HEK293 (cell line): ENCODE data around the gene KCNB1.

Experiments used
- CTCF ChIA-PET: fragments of 350-600 bp; formaldehyde crosslinking; extraction: SDS; loops from one replicate; lab custom pipeline; 2021; ENCODE audit warnings: antibody characterized with exemption; lab: Yijun Ruan, JAX
- POLR2A ChIA-PET: fragments of 300-600 bp; formaldehyde crosslinking; extraction: SDS; loops from one replicate; lab custom pipeline; 2020; ENCODE audit warnings: antibody characterized with exemption, inconsistent platforms; lab: Yijun Ruan, JAX
- H3K27ac ChIP-seq: fragments of 200-500 bp; sonication (Bioruptor generic); 2 replicates; pipeline ENCODE4 v1.5.1; 2014; ENCODE audit warnings: low read depth, low read length, control low read depth, inconsistent platforms; ENCODE audit errors: extremely low read depth
- H3K36me3 ChIP-seq, 2 experiments: fragments of 200-500 bp in 1 of 2; sonication (Bioruptor generic) in 1 of 2; 1 replicate in 1 of 2; 2 replicates in 1 of 2; pipeline ENCODE4 v1.5.1; 2014 to 2017; ENCODE audit warnings: inconsistent platforms in 2 of 2, low read length in 2 of 2; ENCODE audit not compliant: control insufficient read depth in 2 of 2, insufficient read depth in 1 of 2
- H3K4me1 ChIP-seq: fragments of 200-500 bp; sonication (Bioruptor generic); 2 replicates; pipeline ENCODE4 v1.5.1; 2014; ENCODE audit warnings: mild to moderate bottlenecking, low read length, inconsistent platforms; ENCODE audit not compliant: control insufficient read depth, insufficient read depth
- H3K4me3 ChIP-seq: 2 replicates; pipeline ENCODE4 v1.5.1; 2011; ENCODE audit warnings: low read depth, mild to moderate bottlenecking, control low read depth, low read length, moderate library complexity
- H3K9me3 ChIP-seq: fragments of 200-500 bp; sonication (Bioruptor generic); 2 replicates; pipeline ENCODE4 v1.5.1; 2014; ENCODE audit warnings: low read depth, low read length, inconsistent platforms; ENCODE audit not compliant: control insufficient read depth, insufficient read depth
- GLIS1 ChIP-seq: fragments of 450-650 bp; formaldehyde crosslinking; IDR thresholded peaks from 2 replicates; pipeline ENCODE4 v1.5.1; 2016; ENCODE audit warnings: missing biosample characterization, missing genetic modification characterization
- KLF10 ChIP-seq: fragments of 450-650 bp; IDR thresholded peaks from 2 replicates; pipeline ENCODE4 v1.5.1; 2018; ENCODE audit warnings: missing biosample characterization, mild to moderate bottlenecking, missing genetic modification characterization
- REPIN1 ChIP-seq: fragments of 450-650 bp; formaldehyde crosslinking; IDR thresholded peaks from 2 replicates; pipeline ENCODE4 v1.5.1; 2017; ENCODE audit warnings: missing biosample characterization, missing genetic modification characterization, low read depth
- SP3 ChIP-seq: fragments of 450-650 bp; formaldehyde crosslinking; IDR thresholded peaks from 2 replicates; pipeline ENCODE4 v1.5.1; 2016; ENCODE audit warnings: missing biosample characterization, missing genetic modification characterization
- ZBTB17 ChIP-seq: fragments of 450-650 bp; formaldehyde crosslinking; IDR thresholded peaks from 2 replicates; pipeline ENCODE4 v1.5.1; 2016; ENCODE audit warnings: missing biosample characterization, missing genetic modification characterization
- ZIC2 ChIP-seq: fragments of 450-650 bp; formaldehyde crosslinking; IDR thresholded peaks from 2 replicates; pipeline ENCODE4 v1.5.1; 2016; ENCODE audit warnings: missing biosample characterization, missing genetic modification characterization
- ZNF274 ChIP-seq, 2 experiments: fragments of 200-500 bp in 1 of 2; fragments of 450-650 bp in 1 of 2; sonication (Bioruptor generic) in 1 of 2; formaldehyde crosslinking in 1 of 2; IDR thresholded peaks; 2 replicates each; pipeline versions ENCODE4 v1.5.1 to v1.6.1; 2014 to 2016; ENCODE audit warnings: borderline replicate concordance in 1 of 2, inconsistent platforms in 1 of 2, low read length in 1 of 2, missing biosample characterization in 1 of 2, missing genetic modification characterization in 1 of 2
- ZNF341 ChIP-seq: fragments of 450-650 bp; formaldehyde crosslinking; IDR thresholded peaks from 2 replicates; pipeline ENCODE4; 2016; ENCODE audit warnings: low read depth, missing biosample characterization, missing genetic modification characterization
- ZNF366 ChIP-seq: fragments of 450-650 bp; formaldehyde crosslinking; conservative IDR thresholded peaks from 2 replicates; pipeline ENCODE4 v1.5.1; 2016; ENCODE audit warnings: missing biosample characterization, missing genetic modification characterization
- ZNF433 ChIP-seq: fragments of 450-650 bp; formaldehyde crosslinking; IDR thresholded peaks from 2 replicates; pipeline ENCODE4 v1.5.1; 2016; ENCODE audit warnings: missing biosample characterization, missing genetic modification characterization, low read depth
- ZNF548 ChIP-seq: fragments of 450-650 bp; formaldehyde crosslinking; IDR thresholded peaks from 2 replicates; pipeline ENCODE4 v1.5.1; 2016; ENCODE audit warnings: missing biosample characterization, missing genetic modification characterization
- ZNF837 ChIP-seq: fragments of 450-650 bp; formaldehyde crosslinking; IDR thresholded peaks from 2 replicates; pipeline ENCODE4 v1.5.1; 2016; ENCODE audit warnings: missing biosample characterization, missing genetic modification characterization
- ZSCAN16 ChIP-seq: fragments of 450-650 bp; formaldehyde crosslinking; IDR thresholded peaks from 2 replicates; pipeline ENCODE4 v1.5.1; 2016; ENCODE audit warnings: missing biosample characterization, missing genetic modification characterization
- TF ChIP-seq, protein P1 (sequence below): fragments of 450-650 bp; formaldehyde crosslinking; IDR thresholded peaks from 2 replicates; pipeline ENCODE4 v1.5.1; 2016; ENCODE audit warnings: missing biosample characterization, missing genetic modification characterization, low read depth
- TF ChIP-seq, protein P2 (sequence below): fragments of 450-650 bp; formaldehyde crosslinking; IDR thresholded peaks from 2 replicates; pipeline ENCODE4 v1.5.0; 2017; ENCODE audit warnings: missing biosample characterization, missing genetic modification characterization, borderline replicate concordance
- TF ChIP-seq, protein P3 (sequence below): fragments of 450-650 bp; formaldehyde crosslinking; IDR thresholded peaks from 2 replicates; pipeline ENCODE4 v1.5.1; 2016; ENCODE audit warnings: missing biosample characterization, missing genetic modification characterization
- TF ChIP-seq, protein P4 (sequence below): fragments of 450-650 bp; formaldehyde crosslinking; IDR thresholded peaks from 2 replicates; pipeline ENCODE4 v1.5.1; 2016; ENCODE audit warnings: missing biosample characterization, missing genetic modification characterization

The KCNB1 gene

DNA sequence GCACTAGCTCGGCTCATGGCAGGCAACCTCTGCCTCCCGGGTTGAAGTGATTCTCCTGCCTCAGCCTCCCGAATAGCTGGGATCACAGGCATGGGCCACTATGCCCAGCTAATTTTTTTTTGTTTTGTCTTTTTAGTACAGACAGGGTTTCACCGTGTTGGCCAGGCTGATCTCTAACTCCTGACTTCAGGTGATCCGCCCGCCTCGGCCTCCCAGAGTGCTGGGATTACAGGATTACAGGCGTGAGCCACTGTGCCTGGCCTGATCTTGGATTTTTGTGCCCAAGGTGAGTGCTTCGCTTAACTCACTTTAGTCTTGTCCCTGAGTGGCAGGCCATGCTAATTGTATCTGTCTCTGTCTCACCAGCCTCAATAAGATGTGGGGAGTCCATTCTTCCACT lies 78.6 kb downstream of the KCNB1 start (continued):
- TF ChIP-seq, protein P1, sequence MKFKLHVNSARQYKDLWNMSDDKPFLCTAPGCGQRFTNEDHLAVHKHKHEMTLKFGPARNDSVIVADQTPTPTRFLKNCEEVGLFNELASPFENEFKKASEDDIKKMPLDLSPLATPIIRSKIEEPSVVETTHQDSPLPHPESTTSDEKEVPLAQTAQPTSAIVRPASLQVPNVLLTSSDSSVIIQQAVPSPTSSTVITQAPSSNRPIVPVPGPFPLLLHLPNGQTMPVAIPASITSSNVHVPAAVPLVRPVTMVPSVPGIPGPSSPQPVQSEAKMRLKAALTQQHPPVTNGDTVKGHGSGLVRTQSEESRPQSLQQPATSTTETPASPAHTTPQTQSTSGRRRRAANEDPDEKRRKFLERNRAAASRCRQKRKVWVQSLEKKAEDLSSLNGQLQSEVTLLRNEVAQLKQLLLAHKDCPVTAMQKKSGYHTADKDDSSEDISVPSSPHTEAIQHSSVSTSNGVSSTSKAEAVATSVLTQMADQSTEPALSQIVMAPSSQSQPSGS (tag by site-specific recombination), result no peak
- TF ChIP-seq ZNF837, result no peak

DNA sequence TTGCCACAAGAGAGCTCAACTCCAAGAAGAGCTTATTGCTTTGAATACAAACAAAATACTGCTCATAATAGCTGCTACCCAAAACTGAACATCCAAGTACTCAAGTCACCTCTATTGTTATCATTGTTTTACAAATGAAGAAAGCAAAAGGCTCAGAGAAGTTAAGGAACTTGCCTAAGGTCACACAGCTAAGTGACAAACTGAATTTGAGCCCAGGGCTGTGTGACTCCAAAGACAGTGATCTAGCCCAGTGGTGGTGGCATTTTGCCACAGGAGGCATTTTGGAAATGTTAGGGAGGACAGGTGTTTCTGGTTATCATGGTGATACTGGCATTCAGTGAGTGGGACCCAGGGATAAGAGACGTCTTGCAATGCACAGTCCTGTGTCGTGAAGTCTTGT lies 79.5 kb downstream of the KCNB1 start:
- CTCF ChIA-PET, result no interaction called here

DNA sequence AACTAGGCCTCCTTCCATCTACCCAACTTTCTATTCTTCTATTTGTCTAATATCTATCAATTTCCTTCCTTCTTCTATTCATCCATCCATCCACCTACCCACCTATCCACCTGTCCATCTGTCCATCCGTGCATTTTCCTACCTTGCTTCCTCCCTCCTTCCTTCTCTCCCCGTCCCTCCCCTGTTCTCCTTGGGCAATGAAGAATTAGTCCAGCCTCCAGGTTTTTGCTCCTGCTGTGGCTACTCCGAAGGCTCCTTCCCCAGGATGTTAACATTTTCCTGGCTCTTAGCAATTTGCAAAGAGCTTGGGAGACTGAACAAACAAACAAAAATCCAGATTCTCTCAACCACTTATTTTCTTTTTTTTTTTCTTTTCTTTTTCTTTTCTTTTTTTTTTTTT lies 81.6 kb downstream of the KCNB1 start:
- CTCF ChIA-PET, result no interaction called here
- Histone ChIP-seq H3K36me3 (no peaks in the 10 kb centered on the region), H3K4me1 (no peaks in the 10 kb centered on the region), H3K9me3 (no peaks in the 10 kb centered on the region), H3K27ac (no peak overlapping the region), H3K4me3 (no peak overlapping the region)
- POLR2A ChIA-PET, result interaction anchor here (0.5 kb wide), 1 partner anchor 111 kb away, joined by 4 read pairs; no protein-coding TSS in a partner anchor
- TF ChIP-seq ZBTB17 (peak; percentile 89), GLIS1 (tag by site-specific recombination) (peak; percentile 87), ZNF548 (tag by site-specific recombination) (no peak), ZNF366 (tag by site-specific recombination) (peak; percentile 71)

More for the DNA sequence above, 79.5 kb downstream of the KCNB1 start:
- no peaks in the 10 kb centered on the region for H3K4me1 ChIP-seq
- no peak overlapping the region for H3K4me3 ChIP-seq
- H3K36me3 ChIP-seq, result no peaks in the 10 kb centered on the region
- no peaks in the 10 kb centered on the region for H3K9me3 ChIP-seq
- POLR2A ChIA-PET, result no interaction called here
- no peak overlapping the region for H3K27ac ChIP-seq
- TF ChIP-seq ZNF433, result no peak
- TF ChIP-seq SP3, result no peak
- no peak for TF ChIP-seq ZNF274 (IDR thresholded peaks at IDR 0.05; ENCODE audit: low read length)
- no peak for TF ChIP-seq ZNF274 (tag by site-specific recombination; IDR thresholded peaks at IDR 0.05; ENCODE audit: borderline replicate concordance)
- TF ChIP-seq, protein P2, sequence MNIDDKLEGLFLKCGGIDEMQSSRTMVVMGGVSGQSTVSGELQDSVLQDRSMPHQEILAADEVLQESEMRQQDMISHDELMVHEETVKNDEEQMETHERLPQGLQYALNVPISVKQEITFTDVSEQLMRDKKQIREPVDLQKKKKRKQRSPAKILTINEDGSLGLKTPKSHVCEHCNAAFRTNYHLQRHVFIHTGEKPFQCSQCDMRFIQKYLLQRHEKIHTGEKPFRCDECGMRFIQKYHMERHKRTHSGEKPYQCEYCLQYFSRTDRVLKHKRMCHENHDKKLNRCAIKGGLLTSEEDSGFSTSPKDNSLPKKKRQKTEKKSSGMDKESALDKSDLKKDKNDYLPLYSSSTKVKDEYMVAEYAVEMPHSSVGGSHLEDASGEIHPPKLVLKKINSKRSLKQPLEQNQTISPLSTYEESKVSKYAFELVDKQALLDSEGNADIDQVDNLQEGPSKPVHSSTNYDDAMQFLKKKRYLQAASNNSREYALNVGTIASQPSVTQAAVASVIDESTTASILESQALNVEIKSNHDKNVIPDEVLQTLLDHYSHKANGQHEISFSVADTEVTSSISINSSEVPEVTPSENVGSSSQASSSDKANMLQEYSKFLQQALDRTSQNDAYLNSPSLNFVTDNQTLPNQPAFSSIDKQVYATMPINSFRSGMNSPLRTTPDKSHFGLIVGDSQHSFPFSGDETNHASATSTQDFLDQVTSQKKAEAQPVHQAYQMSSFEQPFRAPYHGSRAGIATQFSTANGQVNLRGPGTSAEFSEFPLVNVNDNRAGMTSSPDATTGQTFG (tag by site-specific recombination), result no peak
- TF ChIP-seq, protein P3, sequence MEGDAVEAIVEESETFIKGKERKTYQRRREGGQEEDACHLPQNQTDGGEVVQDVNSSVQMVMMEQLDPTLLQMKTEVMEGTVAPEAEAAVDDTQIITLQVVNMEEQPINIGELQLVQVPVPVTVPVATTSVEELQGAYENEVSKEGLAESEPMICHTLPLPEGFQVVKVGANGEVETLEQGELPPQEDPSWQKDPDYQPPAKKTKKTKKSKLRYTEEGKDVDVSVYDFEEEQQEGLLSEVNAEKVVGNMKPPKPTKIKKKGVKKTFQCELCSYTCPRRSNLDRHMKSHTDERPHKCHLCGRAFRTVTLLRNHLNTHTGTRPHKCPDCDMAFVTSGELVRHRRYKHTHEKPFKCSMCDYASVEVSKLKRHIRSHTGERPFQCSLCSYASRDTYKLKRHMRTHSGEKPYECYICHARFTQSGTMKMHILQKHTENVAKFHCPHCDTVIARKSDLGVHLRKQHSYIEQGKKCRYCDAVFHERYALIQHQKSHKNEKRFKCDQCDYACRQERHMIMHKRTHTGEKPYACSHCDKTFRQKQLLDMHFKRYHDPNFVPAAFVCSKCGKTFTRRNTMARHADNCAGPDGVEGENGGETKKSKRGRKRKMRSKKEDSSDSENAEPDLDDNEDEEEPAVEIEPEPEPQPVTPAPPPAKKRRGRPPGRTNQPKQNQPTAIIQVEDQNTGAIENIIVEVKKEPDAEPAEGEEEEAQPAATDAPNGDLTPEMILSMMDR (tag by site-specific recombination), result no peak
- TF ChIP-seq KLF10 (tag by site-specific recombination), result no peak
- TF ChIP-seq, protein P4, sequence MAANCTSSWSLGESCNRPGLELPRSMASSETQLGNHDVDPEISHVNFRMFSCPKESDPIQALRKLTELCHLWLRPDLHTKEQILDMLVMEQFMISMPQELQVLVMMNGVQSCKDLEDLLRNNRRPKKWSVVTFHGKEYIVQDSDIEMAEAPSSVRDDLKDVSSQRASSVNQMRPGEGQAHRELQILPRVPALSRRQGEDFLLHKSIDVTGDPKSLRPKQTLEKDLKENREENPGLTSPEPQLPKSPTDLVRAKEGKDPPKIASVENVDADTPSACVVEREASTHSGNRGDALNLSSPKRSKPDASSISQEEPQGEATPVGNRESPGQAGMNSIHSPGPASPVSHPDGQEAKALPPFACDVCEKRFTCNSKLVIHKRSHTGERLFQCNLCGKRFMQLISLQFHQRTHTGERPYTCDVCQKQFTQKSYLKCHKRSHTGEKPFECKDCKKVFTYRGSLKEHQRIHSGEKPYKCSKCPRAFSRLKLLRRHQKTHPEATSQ (tag by site-specific recombination), result no peak
- no peak for TF ChIP-seq ZIC2 (tag by site-specific recombination)
- no peak for TF ChIP-seq ZNF341
- no peak for TF ChIP-seq REPIN1 (tag by site-specific recombination)
- no peak for TF ChIP-seq ZNF837
- TF ChIP-seq ZSCAN16, result no peak
